ENCODE measurements around the gene CPA1. TPM values are rescaled to one million over a fixed set of nuclear protein-coding genes. Genes with fewer than 3 reads are reported as not detected.
"Not testable (repeated sequence)": the region's sequence is repeated elsewhere in the genome, so short reads cannot be mapped to it uniquely, and the experiment has no call there.

Gene CPA1
- polyA plus RNA-seq, 5 donors, result 0.81 to 1.7 (median 1.0) TPM

DNA sequence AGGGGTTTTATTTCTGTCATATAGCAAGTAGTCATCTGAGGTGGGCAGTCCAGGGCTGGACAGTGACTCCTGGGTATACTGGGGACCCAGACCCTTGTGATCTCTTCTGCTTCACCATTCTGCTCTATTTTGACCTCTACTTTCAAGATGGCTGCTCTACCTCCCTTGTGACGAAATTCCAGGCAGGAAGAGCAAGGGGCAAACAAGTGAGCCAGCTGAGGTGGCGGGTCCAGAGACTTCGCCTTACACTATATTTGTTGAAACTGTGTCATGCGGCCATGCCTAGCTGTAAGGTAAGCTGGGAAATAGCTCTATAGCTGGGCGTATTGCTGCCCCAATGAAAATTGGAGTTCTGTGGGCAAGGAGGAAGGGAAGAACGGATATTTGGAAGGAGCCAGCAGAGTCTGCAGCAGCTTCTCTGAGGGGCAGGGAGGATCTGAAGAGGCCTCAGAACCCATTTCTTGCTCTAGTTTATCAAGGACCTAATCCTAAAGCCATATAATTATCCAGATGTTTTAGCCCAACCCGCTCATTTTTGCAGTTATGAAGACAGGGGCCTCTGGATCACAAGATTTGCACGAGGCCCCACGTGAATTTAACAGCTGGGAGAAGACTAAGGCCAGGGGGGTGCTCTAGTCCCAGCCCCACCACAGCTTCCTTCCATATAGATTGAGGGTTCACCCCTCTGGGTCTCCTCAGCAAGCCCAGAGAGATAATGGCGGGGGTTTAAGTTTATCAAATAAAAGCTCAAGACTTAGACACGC lies 7.7 kb upstream of the CPA1 start:
- DNase-seq, result no peak

DNA sequence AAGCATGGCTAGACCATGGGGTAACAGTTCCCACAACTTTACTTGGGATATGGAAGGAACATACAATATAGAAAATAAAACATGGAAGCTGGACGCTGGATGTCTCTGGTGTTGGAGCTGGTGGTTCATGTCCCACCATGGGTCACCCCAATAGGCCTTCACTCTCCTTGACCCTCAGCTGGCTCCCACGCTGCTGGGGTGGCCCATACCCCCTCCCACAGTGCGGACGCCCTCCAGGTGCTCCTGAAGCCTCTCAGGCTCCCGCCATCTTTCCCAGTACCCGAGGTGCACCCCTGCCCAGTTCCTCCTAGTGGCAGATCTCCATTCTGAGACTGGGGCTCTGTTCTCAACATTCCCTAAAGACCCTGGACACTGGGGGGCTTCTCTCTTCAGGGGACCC lies 5.8 kb upstream of the CPA1 start:
- no peak for DNase-seq

DNA sequence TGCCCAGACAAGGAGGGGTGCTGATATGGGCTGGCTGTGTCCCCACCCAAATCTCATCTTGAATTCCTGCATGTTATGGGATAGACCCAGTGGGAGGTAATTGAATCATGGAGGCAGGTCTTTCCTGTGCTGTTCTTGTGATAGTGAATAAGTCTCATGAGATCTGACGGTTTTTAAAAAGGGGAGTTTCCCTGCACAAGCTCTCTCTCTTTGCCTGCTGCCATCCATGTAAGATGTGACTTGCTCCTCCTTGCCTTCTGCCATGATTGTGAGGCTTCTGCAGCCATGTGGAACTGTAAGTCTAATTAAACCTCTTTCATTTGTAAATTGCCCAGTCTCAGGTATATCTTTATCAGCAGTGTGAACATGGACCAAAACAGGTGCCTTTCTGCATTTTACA lies 3.8 kb upstream of the CPA1 start:
- DNase-seq, result not testable (repeated sequence)

DNA sequence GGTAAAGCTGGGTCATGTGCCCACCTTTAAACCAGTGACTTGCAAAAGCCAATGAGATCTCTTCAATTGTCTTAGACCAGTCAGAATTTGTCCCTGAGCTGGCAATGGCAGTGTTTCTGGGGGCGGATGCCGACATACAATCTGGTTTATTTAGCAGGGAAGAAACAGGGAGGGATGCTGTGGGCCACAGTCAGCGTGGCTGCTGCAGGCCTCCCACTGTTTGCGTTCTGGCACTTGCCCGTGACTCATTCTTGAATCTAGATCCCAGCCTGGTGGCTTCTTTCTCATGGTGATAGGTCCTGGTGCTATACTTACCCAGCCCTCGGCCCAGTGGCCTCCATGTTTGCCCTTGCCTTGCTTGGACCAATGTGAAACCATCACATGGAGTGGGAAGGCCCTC lies 3.1 kb upstream of the CPA1 start:
- DNase-seq, result no peak

DNA sequence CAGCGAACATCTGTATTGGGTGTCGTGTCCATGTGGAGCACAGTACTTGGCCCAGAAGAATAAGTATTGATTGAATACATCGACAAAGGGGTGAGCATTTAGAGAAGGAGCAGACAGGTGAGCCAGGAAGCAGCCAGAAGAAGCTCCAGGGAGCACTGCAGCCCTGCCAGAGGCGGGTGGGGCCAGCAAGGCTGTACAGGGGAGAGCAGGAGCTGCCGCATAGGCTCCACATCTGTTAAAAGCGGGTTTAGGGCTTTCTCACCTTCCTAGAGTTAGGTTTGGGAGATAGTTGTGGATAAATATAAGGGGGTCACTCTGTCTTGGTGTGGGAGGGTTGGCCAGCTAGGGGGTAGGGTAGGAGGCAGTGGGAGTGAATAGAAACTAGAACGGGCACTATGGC lies 1.3 kb upstream of the CPA1 start:
- DNase-seq, result no peak

DNA sequence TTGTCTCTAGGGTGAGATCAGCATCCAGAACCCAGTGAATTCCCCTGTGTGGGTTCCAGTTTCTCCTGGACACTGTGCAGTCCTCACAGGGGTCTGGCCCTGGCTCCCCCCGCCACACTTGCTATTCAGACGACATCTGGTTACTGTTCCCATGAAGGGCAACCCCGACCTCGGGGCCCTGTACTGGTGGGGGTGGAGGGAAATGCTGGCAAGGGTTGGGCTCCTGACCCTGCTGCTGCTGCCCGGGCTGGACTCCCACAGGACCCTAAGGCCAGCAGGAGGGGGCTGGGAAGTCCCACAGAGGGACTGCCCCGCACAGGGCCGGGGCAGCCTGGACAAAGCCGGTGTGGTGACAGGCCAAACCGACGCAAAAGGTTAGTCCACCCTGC lies 768 bp upstream of the CPA1 start:
- no peak for DNase-seq

DNA sequence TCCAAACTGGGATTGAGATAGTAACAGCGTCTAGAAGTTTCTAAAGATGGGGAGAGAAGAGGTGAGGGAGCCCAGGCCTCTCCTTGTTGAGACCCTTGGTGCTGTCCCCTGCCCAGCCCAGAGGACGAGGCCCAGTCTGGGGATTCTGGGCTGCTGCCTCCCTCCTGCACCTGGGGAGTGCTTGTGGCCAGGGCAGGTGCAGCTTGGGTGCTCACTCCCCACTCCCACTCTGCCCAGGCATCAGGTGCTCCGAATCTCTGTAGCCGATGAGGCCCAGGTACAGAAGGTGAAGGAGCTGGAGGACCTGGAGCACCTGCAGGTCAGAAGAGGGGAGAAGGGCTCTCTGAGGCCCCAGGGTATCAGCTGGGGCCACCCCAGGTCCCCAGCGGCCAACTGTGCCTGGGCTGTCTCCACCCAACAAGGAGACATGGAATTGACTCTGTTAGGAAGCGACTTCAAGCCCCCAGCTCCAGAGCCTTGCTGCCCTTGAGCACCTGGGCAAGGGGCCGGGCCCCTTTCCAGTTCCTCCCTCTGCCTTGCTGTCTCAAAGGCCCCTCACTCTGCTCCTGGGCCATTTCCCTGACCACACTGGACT lies 664 bp downstream of the CPA1 start:
- no peak for DNase-seq

DNA sequence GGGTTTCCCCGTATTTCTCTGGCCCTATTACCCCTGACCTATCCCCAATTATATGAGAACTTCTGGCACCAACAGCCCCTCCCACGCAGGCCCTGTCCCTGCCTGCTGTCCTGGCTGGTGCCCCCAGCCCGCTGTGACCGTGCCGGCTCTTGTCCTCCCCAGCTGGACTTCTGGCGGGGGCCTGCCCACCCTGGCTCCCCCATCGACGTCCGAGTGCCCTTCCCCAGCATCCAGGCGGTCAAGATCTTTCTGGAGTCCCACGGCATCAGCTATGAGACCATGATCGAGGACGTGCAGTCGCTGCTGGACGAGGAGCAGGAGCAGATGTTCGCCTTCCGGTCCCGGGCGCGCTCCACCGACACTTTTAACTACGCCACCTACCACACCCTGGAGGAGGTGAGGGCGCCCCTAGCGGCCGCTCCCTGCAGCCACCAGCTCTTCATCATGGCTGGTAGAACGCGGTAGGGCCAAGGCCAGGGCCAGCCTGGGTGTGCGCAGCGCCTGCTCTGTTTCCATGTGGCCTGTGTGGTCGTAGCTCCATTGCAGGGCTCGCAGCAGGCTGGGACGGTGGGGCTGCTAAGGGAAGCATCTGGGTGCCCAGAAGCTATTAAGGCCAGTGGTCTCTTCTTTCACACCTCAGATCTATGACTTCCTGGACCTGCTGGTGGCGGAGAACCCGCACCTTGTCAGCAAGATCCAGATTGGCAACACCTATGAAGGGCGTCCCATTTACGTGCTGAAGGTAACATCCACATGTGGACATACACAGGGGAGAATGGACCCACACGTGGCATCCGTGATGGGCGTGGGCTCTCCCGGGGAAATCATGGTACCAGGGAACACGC lies 1.4 kb downstream of the CPA1 start:
- no peak for DNase-seq

DNA sequence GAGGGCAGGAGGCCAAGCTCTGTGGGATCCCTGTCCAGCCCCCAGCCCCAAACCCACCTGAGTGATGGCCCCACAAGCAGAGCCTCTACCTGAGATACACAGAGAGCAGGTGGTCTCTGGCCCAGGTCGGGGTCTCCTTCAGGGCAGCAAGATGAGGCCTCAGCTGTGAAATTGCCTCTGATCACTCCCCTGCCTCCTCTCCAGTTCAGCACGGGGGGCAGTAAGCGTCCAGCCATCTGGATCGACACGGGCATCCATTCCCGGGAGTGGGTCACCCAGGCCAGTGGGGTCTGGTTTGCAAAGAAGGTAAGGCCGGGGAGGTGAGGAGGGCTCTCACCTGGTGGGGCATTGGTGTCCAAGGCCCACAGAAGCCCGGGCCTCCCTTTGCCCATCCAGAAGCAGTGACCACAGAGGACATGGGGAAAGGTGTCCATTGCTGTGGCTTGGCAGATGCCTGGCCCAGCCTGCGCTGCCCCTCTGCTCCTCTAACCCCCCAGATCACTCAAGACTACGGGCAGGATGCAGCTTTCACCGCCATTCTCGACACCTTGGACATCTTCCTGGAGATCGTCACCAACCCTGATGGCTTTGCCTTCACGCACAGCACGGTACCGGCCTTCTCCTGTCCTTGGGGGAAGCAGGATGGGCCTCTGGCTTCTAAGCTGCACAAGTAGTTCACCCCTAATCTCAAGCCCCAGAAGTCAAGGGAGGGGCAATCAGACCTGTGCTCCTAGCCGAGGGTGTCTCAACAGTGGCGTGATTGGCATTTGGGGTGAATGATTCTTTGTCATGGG lies 3.1 kb downstream of the CPA1 start:
- DNase-seq, result no peak

DNA sequence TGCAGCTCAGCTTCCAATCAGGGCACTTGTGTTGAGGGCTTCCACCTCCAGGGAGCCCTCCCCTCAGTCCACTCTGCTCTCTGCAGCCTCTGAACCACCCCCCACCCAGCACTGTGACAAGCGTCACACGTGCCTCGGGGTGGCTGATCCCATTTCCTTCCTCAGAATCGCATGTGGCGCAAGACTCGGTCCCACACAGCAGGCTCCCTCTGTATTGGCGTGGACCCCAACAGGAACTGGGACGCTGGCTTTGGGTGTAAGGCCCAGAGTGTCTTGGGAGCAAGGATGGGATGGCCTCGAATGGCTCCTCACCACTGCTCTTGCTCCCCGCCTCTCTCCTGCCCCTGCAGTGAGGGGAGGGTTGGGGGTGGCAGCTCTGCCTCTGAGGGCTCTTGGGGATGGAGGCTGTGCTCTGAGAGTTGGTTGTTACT lies 4.1 kb downstream of the CPA1 start:
- no peak for DNase-seq

DNA sequence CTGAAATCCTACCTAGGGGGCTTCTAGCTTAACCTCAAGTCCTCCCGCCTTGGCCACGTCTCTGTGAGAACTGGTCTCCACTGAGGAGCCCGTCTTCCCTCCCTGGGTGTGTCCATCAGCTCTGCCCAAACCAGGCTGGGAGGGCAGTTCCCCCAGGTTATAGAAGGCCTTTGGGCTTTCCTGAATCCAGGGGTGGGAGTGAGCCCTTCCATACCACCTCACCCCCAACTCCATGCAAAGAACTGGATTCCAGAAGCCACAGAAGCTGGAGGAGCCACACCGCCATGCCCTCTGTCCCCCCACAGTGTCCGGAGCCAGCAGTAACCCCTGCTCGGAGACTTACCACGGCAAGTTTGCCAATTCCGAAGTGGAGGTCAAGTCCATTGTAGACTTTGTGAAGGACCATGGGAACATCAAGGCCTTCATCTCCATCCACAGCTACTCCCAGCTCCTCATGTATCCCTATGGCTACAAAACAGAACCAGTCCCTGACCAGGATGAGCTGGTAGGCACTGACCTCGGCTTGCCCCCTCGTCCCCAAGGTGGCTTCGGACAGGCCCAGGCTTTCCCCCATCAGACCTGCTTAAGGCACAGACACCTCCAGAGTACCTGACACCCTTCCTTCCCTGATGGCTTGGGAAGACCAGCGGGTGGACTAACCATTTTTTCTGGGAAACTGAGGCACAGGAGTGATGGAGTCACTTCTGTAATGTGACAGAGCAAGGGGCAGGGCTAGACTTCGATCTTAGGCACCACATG lies 4.7 kb downstream of the CPA1 start:
- DNase-seq, result no peak

DNA sequence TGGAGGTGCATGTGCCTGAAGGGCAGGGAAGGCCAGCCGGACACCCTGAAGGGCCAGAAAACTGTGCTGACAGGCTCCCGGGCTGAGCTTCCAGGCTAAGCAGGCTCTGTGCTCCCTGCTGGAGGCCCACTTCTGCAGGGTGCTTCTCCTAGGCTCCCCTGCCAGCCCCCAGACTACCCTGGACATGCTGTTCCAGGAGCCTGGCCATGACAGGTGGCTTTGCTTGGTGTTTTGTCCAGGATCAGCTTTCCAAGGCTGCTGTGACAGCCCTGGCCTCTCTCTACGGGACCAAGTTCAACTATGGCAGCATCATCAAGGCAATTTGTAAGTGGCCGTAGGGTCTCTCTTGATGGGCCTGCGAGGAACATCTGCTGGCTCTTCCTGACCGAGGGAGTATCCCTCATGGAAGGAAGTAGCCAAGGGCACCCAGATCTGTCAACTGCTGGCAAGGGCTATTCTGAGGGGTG lies 5.3 kb downstream of the CPA1 start:
- no peak for DNase-seq

DNA sequence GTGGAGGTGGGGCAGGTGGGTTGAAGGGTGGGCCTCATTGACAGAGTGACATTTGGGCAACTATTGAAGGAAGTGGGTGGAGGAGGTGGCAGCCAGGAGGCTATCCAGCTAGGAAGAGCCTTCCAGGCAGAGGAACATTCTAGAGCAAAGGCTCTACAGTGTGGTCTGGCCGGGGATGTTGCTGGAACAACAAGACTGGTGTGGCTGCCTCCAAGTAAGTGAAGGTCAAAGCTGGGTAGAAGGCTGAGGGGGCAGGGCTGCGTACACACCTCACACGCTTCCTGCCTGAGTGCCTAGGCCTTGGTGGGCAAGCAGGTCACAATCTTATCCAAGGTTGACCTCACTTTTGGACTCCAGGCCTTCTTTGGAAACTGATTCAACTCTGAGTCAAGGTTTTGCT lies 6.6 kb downstream of the CPA1 start:
- DNase-seq, result no peak

DNA sequence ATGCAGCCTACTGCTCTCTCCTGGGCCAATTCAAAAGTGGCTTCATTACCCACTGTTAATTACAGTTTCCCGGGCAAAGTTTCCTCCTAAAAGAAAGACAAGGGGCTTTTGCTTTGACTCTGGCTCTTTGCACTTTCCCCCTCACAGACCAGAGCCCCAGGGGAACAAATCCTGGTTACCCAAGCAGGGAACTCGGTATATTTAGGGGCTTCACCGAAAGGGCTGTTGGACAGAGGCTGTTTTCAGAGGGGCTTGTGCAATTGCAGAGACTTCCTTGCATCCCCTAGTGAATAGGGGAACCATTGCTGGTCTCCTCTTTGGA lies 7.0 kb downstream of the CPA1 start:
- DNase-seq, result no peak

DNA sequence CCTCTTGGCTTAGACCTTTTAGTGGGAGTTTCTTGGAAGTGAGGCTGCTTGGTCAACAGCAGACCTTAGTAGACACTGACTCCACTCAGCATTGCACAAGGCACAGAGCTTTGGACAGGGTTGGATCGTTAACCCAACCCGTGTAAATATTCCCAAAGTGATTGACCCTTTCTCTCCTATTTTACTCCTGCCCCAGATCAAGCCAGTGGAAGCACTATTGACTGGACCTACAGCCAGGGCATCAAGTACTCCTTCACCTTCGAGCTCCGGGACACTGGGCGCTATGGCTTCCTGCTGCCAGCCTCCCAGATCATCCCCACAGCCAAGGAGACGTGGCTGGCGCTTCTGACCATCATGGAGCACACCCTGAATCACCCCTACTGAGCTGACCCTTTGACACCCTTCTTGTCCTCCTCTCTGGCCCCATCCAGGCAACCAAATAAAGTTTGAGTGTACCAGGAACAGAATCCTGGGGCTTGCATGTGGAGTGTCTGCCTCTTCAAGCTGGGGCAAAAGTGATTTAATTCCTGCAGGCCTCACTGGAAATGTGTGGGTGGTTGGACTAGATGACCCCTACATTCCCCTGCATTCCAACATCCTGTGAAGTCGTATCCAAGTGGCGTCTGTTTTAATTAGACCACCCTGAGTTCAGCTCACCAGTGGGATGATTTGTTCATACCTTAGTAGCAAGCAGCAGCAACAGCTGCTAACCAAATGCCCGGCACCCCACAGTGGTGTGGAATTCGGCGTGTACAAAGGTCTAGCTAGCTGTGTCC lies 7.5 kb downstream of the CPA1 start:
- no peak for DNase-seq

DNA sequence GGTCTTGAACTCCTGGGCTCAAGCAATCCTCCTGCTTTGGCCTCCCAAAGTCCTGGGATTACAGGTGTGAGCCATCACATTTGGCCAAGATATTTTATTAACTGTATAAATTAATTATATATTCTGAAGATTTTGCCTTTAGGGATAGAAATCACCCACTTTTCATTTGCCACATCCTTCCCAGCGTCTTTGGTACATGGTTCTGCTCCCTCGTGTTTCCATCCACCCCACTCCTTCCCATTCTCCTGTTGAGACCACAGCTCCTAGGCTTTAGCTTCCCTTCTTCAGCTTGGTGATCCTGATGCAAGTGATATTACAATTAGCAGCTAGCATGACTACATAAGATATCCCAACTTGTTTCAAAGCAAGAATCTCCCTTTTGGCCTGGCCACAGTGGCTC lies 8.4 kb downstream of the CPA1 start:
- DNase-seq, result no peak

DNA sequence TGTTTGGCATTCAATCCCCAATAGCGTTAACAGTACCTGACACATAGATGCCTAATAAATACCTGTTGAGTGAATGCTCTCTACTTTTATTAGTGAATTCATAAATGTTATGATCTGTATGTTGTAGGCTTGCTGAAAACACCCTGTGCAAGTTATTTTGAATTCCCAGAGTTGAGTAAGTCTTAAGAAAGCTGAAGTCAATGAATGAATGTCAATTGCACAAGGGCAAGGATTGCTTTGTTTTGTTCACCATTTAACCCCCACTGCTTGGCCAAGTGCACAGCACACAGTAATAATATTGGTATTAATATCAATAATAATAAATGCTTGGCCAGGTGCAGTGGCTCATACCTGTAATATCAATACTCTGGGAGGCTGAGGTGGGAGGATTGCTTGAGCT lies 10.2 kb downstream of the CPA1 start:
- DNase-seq, result no peak

DNA sequence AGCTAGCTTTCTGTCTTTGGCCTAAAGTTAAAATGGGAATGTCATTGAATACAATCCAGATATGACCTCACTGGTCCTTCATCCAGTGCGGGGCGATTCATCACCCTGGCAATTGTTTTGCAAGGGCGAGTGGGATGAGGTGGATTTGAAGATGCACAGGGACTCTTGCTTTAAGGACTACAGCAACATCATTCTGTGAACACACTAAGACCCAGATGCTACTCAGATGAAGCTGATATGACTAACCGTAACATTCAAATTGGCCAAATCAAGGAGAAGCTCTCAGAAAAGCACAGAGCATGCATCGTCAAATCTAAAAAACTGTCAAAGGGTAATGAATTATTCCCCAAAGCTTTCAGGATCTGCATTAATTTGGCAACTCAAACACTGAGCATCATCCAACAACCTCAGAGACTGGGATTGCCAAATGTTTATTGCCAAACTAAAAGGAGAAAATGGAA lies 12.8 kb downstream of the CPA1 start:
- no peak for DNase-seq

DNA sequence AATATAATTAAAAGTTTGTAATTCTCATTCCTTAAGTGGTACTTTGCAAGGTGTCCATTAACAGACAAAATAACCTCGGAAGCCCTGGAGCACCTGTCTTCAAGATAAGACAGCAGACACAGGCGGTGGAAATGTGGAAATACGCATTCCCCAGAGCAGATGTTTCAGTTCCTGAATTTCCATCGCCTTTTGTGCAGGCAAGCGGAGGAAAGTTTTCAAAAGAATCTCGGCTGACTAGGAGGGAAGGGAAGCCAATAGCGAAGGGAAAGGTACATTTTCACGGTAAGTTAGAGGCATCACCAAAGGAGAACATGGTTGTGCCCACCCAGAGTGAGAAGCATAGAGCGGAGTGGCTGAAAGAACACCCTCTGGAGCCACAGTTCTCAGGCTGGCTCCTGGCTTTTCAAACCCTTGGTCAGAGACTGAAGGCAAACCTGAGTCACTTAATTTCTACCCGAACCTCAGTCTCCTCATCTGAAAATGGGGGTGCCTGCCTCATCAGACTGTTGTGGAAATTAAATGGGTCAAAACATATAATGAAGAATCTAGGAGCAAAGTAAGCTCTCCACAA lies 13.6 kb downstream of the CPA1 start:
- DNase-seq, result no peak

All from right lung (tissue), 5 donors.